ENCODE measurements around the gene BANK1.

DNA sequence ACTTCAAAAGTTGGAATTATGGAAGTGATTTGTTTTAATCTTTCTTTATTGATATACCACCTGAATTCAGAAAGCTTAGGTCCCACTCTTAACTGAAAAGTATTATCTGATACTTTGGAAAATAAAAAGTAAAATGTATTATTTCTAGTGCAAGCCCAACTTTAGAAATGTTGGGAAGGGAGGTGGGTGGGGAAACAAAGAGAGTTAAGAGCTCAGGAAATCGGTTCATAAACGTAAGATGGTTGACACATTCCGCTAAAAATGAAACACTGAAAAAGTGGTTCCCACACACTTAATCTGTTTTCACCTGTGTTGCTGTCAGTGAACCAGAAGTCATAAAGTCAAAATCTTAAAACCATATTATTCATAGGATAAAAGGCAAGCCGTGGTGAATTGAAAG lies 237.4 kb downstream of the BANK1 start:
- TF ChIP-seq, protein P1, sequence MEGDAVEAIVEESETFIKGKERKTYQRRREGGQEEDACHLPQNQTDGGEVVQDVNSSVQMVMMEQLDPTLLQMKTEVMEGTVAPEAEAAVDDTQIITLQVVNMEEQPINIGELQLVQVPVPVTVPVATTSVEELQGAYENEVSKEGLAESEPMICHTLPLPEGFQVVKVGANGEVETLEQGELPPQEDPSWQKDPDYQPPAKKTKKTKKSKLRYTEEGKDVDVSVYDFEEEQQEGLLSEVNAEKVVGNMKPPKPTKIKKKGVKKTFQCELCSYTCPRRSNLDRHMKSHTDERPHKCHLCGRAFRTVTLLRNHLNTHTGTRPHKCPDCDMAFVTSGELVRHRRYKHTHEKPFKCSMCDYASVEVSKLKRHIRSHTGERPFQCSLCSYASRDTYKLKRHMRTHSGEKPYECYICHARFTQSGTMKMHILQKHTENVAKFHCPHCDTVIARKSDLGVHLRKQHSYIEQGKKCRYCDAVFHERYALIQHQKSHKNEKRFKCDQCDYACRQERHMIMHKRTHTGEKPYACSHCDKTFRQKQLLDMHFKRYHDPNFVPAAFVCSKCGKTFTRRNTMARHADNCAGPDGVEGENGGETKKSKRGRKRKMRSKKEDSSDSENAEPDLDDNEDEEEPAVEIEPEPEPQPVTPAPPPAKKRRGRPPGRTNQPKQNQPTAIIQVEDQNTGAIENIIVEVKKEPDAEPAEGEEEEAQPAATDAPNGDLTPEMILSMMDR (conservative IDR thresholded peaks at IDR 0.05 in 1 of 2, IDR thresholded peaks at IDR 0.05 in 1 of 2; ENCODE audit: low read depth in 1 of 2, low read length in 2 of 2) = no peak
- no peak for TF ChIP-seq EZH2 (IDR thresholded peaks at IDR 0.05; ENCODE audit: low read length, missing control alignments)

All from fibroblast of lung (primary cell).